NAMALWA (cell line): Measurements from ENCODE around the gene NMNAT3.
A peak's percentile ranks its signal among the peaks of the same experiment; 100 is the strongest.
"Not testable (repeated sequence)": the region's sequence is repeated elsewhere in the genome, so short reads cannot be mapped to it uniquely, and the experiment has no call there.

ENCODE experiments used
- DNase-seq: peaks from one replicate; pipeline ENCODE4 v3.0.0-alpha.2; 2015; ENCODE audit warnings: low spot score

The NMNAT3 gene

GRCh38 chr3:139636511-139636910 lies 41.3 kb downstream of the NMNAT3 start:
- no peak for DNase-seq

GRCh38 chr3:139634111-139634635 lies 43.6 kb downstream of the NMNAT3 start:
- no peak for DNase-seq

GRCh38 chr3:139633511-139633910 lies 44.3 kb downstream of the NMNAT3 start:
- no peak for DNase-seq

- DNase-seq: no peak
Observed at GRCh38 chr3:139630542-139630941, 47.2 kb downstream of the NMNAT3 start.

- peak; percentile 61 for DNase-seq
Observed at GRCh38 chr3:139629033-139629432, 48.7 kb downstream of the NMNAT3 start.

GRCh38 chr3:139627759-139628158 lies 50.0 kb downstream of the NMNAT3 start:
- no peak for DNase-seq

GRCh38 chr3:139620438-139620837 lies 57.3 kb downstream of the NMNAT3 start:
- DNase-seq: no peak

GRCh38 chr3:139619484-139619883 lies 58.3 kb downstream of the NMNAT3 start:
- DNase-seq: no peak

GRCh38 chr3:139617672-139618268 lies 60.0 kb downstream of the NMNAT3 start:
- DNase-seq: no peak

- no peak for DNase-seq
Observed at GRCh38 chr3:139611528-139611927, 66.2 kb downstream of the NMNAT3 start.

GRCh38 chr3:139610886-139611285 lies 66.9 kb downstream of the NMNAT3 start:
- DNase-seq: no peak

GRCh38 chr3:139608924-139609323 lies 68.8 kb downstream of the NMNAT3 start:
- DNase-seq: no peak

GRCh38 chr3:139608108-139608380 lies 69.7 kb downstream of the NMNAT3 start:
- no peak for DNase-seq

GRCh38 chr3:139607257-139608107 lies 70.3 kb downstream of the NMNAT3 start:
- no peak for DNase-seq

GRCh38 chr3:139602003-139602402 lies 75.8 kb downstream of the NMNAT3 start:
- DNase-seq: no peak

GRCh38 chr3:139601191-139601961 lies 76.4 kb downstream of the NMNAT3 start:
- no peak for DNase-seq

- no peak for DNase-seq
Observed at GRCh38 chr3:139597947-139598346, 79.8 kb downstream of the NMNAT3 start.

- not testable (repeated sequence) for DNase-seq
Observed at GRCh38 chr3:139591186-139591585, 86.6 kb downstream of the NMNAT3 start.

GRCh38 chr3:139588450-139588849 lies 89.3 kb downstream of the NMNAT3 start:
- DNase-seq: peak; percentile 4

- DNase-seq: no peak
Observed at GRCh38 chr3:139587797-139588196, 90.0 kb downstream of the NMNAT3 start.

GRCh38 chr3:139586420-139587017 lies 91.3 kb downstream of the NMNAT3 start:
- no peak for DNase-seq

GRCh38 chr3:139585820-139586219 lies 92.0 kb downstream of the NMNAT3 start:
- DNase-seq: no peak
